ENCODE results near the gene FAM151B. TPM values are rescaled to one million over a fixed set of nuclear protein-coding genes. Genes with fewer than 3 reads are reported as not detected.

Gene FAM151B
- total RNA-seq, 2 experiments from 2014 or later, result not detected

- ChIA-PET CTCF (ENCODE audit: unreplicated experiment) (no interaction called here), POLR2A (no interaction called here)
- no peaks in the 10 kb centered on the region for H3K36me3 ChIP-seq (ENCODE audit: insufficient read depth, low read length)
Measured at GRCh38 chr5:80565330-80565729, 77.4 kb downstream of the FAM151B start.

GRCh38 chr5:80566711-80567259 lies 78.9 kb downstream of the FAM151B start:
- H3K79me2 ChIP-seq (ENCODE audit: insufficient read depth, low read depth, low read length), result no peaks in the 10 kb centered on the region
- no peaks in the 10 kb centered on the region for H3K9me3 ChIP-seq (ENCODE audit: low read length)
- H3K4me3 ChIP-seq (ENCODE audit: low read depth, low read length, poor library complexity, severe bottlenecking), result no peak overlapping the region
- BruUV-seq (replicated peaks), result no TSS peak
- intact Hi-C loops (cut with micrococcal nuclease; ENCODE audit: unreplicated experiment), result no loop called here
- no peak for DNase-seq (ENCODE audit: low spot score)
- H3K27ac ChIP-seq (ENCODE audit: low read depth, low read length, poor library complexity, severe bottlenecking), result no peak overlapping the region
- H3K36me3 ChIP-seq (ENCODE audit: insufficient read depth, low read length), result no peaks in the 10 kb centered on the region
- no peaks in the 10 kb centered on the region for H3K9me2 ChIP-seq (ENCODE audit: insufficient read depth, low read length)
- ChIA-PET CTCF (ENCODE audit: unreplicated experiment) (no interaction called here), POLR2A (interaction anchor here (0.6 to 0.9 kb wide), 2 partner anchors 20 to 540 kb away, joined by 3 to 5 read pairs; no protein-coding TSS in a partner anchor)
- H3K4me2 ChIP-seq (ENCODE audit: low read length), result no peak overlapping the region
- TF ChIP-seq CTCF (conservative IDR thresholded peaks at IDR 0.05; ENCODE audit: low read length) (no peak), EZH2phosphoT487 (IDR thresholded peaks at IDR 0.05; ENCODE audit: borderline replicate concordance, low read depth, low read length) (no peak)
- H3K4me1 ChIP-seq (ENCODE audit: insufficient read depth, low read length, poor library complexity, severe bottlenecking), result no peaks in the 10 kb centered on the region
- H2AFZ ChIP-seq (ENCODE audit: low read length), result no peak overlapping the region
- H4K20me1 ChIP-seq (ENCODE audit: insufficient read depth, low read length), result no peaks in the 10 kb centered on the region

More at GRCh38 chr5:80565330-80565729, 77.4 kb downstream of the FAM151B start:
- no peak overlapping the region for H3K27ac ChIP-seq (ENCODE audit: low read depth, low read length, poor library complexity, severe bottlenecking)
- H3K4me1 ChIP-seq (ENCODE audit: insufficient read depth, low read length, poor library complexity, severe bottlenecking), result no peaks in the 10 kb centered on the region
- no peaks in the 10 kb centered on the region for H4K20me1 ChIP-seq (ENCODE audit: insufficient read depth, low read length)
- H3K9me2 ChIP-seq (ENCODE audit: insufficient read depth, low read length), result no peaks in the 10 kb centered on the region
- TF ChIP-seq EZH2phosphoT487 (IDR thresholded peaks at IDR 0.05; ENCODE audit: borderline replicate concordance, low read depth, low read length) (no peak), CTCF (conservative IDR thresholded peaks at IDR 0.05; ENCODE audit: low read length) (no peak)
- H2AFZ ChIP-seq (ENCODE audit: low read length), result no peak overlapping the region
- no peaks in the 10 kb centered on the region for H3K9me3 ChIP-seq (ENCODE audit: low read length)
- intact Hi-C loops (cut with micrococcal nuclease; ENCODE audit: unreplicated experiment), result no loop called here
- H3K4me3 ChIP-seq (ENCODE audit: low read depth, low read length, poor library complexity, severe bottlenecking), result no peak overlapping the region
- no peak overlapping the region for H3K4me2 ChIP-seq (ENCODE audit: low read length)
- no peak for DNase-seq (ENCODE audit: low spot score)
- H3K79me2 ChIP-seq (ENCODE audit: insufficient read depth, low read depth, low read length), result no peaks in the 10 kb centered on the region
- no TSS peak for BruUV-seq (replicated peaks)

GRCh38 chr5:80568251-80568650 lies 80.4 kb downstream of the FAM151B start:
- H3K79me2 ChIP-seq (ENCODE audit: insufficient read depth, low read depth, low read length), result no peaks in the 10 kb centered on the region
- POLR2A ChIA-PET, result no interaction called here
- no peak overlapping the region for H3K4me3 ChIP-seq (ENCODE audit: low read depth, low read length, poor library complexity, severe bottlenecking)
- no peak overlapping the region for H3K4me2 ChIP-seq (ENCODE audit: low read length)
- CTCF ChIA-PET (ENCODE audit: unreplicated experiment), result no interaction called here
- no peak overlapping the region for H2AFZ ChIP-seq (ENCODE audit: low read length)
- no peaks in the 10 kb centered on the region for H3K9me3 ChIP-seq (ENCODE audit: low read length)
- BruUV-seq (replicated peaks), result no TSS peak
- TF ChIP-seq EZH2phosphoT487 (IDR thresholded peaks at IDR 0.05; ENCODE audit: borderline replicate concordance, low read depth, low read length) (no peak), CTCF (conservative IDR thresholded peaks at IDR 0.05; ENCODE audit: low read length) (no peak)
- intact Hi-C loops (cut with micrococcal nuclease; ENCODE audit: unreplicated experiment), result no loop called here
- no peaks in the 10 kb centered on the region for H3K36me3 ChIP-seq (ENCODE audit: insufficient read depth, low read length)
- H3K4me1 ChIP-seq (ENCODE audit: insufficient read depth, low read length, poor library complexity, severe bottlenecking), result no peaks in the 10 kb centered on the region
- H4K20me1 ChIP-seq (ENCODE audit: insufficient read depth, low read length), result no peaks in the 10 kb centered on the region
- H3K27ac ChIP-seq (ENCODE audit: low read depth, low read length, poor library complexity, severe bottlenecking), result no peak overlapping the region
- DNase-seq (ENCODE audit: low spot score), result no peak
- no peaks in the 10 kb centered on the region for H3K9me2 ChIP-seq (ENCODE audit: insufficient read depth, low read length)

Measured in OCI-LY7 (cell line).